NCI-H1048 (cell line): ENCODE data around the gene MYO7B.

Source experiments
- DNase-seq: peaks from one replicate; lab custom pipeline; 2025; lab: John Stamatoyannopoulos, UW

MYO7B gene

DNA sequence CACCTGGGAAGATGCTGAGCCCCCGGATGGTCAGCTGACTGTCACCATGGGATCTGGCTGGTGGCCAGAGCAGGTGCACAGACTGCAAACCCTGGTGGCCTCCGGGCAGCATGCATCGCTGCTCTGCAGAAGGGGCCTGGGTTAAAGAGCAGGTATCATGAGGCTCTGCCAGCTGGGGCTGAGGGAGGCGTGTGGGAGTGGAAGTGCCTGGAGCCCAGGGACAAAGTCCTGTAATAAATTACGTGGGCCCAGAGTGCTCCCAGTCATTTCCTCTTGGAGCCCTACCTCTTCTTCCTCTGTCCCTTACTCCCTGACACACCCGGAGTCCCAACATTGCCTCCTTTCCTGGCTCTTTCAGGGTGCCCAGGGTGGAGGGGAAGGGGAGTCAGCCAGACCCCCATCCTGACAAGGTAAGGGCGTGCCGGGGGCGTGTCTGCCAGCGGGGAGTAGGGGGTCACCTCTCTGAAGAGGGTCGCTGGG, at the start of gene MYO7B:
MYO7B (plus strand) TSS at position 262 of the 480 bp plus-strand sequence. CDS start 24,040 bp downstream, outside the sequence.
- no peak for DNase-seq

DNA sequence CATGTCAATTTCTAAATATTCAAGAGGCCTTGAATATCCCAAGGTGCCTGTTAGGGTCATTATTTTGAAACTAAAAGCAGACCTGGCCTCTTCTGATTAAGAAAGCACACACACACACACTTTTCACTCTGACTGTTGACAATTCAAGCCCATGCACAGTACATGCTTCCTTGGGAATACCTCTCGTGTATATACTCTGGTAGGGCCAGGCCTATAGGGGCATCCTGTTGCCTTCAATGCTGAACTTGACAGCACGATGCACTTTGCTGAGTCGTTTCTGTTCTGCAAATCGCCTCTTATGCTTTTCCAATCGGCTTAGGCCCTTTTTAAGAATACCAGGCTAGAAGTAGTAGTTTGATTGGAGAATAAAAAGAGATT, 49.8 kb upstream of the MYO7B start:
- DNase-seq: no peak

DNA sequence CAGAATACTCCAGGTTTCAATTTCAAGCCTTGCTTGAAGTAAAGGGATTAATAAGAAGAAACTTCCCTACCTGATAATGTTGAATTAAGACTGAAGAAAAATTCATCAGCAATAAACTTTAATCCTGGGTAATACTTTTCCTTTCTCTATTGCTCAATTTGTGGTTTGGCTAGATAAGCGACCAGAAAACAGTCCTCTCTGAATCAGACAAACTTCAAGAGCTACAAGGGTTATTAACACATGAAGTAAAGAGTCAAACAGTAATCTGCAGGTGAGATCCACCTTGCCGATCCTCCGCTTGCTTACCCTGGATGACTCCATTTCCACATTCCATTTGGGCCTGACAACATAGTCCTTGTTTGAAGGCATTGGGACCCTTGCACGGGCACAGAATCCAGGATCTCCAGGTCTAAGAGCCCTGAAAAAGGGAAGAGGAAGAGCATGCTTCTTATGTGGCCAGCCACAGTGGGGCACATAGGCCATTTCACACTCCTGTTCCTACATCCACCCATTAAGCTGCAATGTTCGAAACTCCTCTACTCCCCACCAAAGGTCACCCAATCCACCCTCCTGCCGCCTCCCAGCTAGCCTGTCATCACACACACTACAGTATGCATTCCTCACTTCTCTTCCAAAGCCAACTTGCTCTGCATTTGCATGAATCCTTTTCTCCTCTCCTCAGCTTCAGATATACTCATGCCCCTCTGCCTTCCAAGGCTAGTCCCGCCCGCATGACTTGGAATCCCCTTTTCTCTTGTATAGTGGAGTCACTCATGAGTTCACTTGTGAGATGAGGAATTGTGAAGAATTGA, 49.0 kb upstream of the MYO7B start:
- DNase-seq: no peak

DNA sequence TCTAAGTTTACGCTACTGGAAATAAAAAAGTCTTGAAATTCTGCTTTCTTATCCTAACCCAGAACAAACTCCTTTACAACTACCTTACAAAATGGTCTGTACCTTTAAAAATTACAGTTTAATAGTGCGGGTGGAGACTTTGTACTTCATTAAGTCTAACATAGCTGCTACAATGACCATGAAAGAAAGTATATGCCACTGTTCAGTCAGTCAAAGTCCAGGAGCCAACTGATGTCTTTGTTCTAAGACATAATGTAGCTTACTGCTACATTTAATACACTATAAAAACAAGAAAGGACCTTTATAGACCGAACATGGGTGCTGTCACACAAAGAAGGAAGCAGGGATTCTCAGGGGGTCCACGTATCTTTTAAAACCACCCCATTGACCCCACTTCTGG, 45.2 kb upstream of the MYO7B start:
- no peak for DNase-seq

DNA sequence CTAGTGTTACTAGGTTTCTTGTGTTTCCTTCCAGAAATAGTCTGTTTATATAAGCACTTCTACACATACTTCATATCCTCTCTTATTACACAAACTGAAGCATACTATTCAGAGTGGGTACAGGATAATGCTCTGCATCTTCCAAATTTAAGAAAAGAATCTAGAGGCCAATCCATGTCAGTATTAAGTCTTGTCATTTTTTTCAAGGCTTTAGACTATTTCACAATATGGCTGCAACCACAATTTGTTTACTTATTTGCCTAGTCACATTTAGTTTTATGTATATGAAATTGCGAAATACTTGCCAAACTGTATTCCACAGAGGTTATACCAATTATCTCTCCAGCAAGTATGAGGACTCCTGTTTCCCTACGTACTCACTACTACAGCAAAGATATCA, 37.1 kb upstream of the MYO7B start:
- no peak for DNase-seq

DNA sequence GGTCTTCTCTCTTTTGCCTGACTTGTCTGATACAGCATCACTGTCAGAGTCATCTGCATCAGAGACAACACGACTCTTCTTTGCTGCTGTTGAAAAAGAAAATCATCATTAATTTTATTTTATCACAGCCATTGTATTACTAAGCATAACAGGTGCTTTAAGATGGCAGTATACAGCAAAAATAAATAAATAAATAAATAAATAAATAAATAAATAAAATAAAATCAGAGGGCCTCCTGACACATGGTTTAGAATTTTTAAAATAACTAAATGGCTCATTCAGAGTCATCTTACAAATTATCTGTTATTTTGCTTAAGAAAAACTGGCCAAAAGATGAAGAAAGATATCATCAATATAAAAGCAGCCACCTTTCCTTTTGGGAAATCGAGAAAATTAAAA, 32.0 kb upstream of the MYO7B start:
- DNase-seq: no peak

DNA sequence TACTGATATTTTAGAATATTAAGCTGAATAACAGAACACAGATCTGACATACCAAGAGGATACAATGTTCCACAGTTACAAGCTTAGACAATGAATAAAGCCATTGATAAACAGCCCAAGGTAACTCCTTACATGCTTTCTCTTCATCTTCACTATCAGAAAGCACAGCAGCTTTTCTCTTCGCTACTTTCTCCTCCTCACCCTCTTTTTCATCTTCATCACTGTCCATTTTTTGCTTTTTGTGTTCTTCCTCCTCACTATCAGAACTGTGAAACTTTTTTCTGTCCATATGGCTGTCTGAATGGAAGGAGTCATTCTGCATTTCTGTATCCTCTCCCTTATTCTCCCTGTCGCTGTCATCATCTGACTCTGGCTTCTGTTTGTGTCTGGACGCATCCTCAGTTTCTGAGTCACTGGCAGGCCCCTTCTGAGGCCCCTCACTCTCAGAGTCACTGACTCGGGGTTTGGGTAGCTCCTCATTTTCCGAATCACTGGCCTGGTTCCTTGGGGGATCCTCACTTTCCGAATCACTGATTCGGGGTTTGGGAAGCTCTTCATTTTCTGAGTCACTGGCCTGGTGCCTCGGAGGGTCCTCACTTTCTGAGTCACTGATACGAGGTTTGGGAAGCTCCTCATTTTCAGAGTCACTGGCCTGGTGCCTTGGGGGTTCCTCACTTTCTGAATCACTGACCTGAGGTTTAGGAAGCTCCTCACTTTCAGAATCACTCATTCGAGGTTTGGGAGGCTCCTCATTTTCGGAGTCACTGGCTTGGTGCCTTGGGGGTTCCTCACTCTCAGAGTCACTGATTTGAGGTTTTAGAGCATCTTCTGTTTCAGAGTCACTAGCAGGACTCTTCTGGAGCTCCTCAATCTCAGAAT, 30.7 kb upstream of the MYO7B start:
- DNase-seq: no peak

DNA sequence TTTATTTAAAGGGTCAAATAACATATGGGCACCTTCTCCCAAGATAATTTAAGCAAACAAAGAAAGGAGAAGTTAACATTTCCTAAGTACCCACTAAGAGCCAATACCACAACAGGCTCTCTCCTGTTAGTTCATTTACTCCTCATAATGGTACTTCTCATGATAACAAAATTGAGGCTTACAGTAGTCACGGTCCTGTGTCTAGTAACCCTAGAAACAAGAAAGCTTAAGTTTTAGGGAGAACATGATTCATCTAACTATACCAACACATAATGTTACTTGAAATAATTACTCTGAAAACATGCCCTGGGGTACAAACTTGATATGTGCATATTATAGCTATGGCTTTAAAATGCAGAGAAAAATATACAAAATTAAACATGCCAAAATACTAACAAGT, 29.0 kb upstream of the MYO7B start:
- no peak for DNase-seq

DNA sequence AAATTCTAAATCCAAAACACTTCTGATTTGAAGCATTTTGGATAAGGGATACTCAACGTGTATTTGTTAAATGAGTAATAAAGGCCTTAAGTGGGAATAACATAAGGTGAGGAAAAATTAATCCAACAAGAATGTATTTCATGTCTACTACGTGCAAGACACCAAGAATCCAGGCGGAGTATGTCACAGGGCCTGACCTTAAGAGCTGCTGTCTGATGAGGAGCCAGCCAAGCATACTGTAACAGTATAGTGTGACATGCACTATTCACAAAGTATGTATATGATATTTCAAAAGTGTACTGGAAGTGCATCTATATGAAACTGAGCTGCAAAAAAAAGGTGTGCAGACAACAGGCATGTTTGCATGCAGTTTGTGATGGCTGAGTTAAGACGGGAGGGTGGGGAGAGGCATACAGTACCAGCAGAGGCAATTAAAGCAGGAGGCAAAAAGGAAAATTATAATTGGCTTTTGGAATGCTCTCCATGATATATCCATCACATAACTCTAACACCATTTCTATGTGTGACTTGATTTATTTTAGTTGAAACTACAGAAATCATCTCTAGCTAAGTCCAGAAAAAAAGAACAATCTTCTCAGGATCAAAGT, 27.4 kb upstream of the MYO7B start:
- DNase-seq: no peak

DNA sequence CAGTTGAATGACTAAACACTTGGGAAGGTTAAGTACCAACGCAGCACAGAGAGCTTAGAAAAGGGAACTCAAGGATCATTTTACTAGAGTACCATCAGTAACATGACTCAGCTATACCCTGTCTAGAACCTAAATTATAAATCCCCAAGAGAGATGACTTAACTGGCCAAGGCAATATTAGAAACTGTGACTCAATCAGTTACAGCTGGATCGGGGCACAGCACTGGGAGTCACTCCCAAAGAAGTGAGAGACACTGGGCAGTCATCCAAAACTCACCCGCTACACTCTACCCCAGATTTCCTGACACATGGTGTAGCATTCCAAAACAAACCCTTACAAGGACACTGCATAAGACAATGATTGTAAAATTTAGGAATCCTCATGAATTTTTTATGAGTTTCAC, 26.9 kb upstream of the MYO7B start:
- DNase-seq: no peak

DNA sequence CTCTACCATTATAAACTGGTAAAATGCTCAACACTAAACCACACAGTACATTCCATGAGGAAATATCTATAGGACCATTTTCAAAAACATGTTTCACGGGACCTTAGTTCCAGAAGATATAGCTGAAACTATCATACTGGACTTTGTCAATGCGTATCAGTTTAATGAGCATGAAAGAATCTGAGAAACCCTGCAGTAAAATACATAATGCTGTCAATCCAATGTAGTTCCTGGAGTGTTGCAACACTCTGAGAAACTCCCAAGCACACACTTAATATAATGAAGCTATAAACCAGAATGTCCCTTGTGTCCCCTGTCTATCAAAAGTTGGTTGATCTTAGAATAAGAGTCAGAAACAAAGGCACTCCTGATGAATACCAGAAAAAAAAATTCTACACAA, 25.4 kb upstream of the MYO7B start:
- no peak for DNase-seq

DNA sequence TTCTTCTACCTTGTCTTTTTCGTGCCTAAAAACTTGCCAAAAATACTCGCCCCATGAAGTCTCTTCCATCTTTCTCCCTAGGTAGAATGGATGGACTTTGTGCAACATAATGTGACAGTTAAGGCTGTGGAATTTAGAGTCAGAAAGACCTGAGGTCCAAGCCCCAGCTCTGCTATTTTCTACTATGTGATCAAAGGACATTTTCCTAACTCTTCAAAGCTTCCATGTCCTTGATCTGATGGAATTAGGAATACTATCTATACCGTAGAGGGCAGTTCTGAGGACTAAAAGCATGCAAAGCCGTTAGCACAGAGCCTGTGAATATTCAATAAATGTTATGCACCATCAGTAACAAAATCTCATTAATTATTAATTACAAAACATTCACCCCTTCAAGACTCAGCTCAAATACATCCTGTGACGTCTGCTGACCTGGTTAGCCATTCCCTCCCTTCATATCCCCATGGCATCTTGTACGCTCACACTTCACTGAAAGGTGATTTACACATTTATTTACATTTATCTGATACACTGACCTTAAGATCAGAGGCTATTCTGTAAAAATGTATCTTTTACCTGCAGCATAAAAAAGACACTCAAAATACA, 24.3 kb upstream of the MYO7B start:
- no peak for DNase-seq

DNA sequence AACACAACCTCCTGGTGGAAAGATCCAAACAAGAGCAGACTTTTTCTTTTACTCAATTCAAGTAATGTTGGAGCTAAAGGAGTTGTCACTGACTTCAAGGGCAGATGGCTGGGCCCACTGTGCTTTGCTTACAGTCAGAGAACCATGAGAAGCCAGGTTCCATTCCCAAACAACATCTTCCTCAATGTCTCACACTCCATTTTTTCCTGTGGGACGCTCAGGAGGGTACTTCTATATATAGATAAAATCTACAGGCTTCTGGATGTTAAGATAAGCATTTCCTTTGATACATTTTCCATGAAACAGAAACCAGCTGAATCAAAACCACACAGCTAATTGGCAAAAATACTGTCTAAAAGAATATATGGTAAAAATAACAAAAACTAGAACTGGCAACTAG, 23.6 kb upstream of the MYO7B start:
- no peak for DNase-seq

DNA sequence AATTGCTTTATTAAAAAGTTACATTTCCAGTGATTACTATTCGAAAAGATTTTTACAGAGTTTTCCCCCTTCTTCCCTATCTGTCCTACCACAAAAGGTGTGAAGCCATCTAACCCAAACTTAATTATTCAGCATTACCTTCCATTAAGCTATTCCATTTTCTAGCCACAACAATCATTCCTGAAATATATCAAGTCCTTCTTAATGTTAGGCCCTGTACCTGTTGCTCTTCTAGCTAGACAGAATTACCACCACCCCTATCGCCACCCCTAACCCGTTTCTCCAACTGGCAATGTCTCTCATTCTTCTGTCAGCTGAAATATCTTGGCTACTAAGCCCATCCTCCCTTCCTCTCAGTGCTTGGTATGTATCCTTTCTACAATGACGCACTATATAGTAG, 23.1 kb upstream of the MYO7B start:
- DNase-seq: no peak

DNA sequence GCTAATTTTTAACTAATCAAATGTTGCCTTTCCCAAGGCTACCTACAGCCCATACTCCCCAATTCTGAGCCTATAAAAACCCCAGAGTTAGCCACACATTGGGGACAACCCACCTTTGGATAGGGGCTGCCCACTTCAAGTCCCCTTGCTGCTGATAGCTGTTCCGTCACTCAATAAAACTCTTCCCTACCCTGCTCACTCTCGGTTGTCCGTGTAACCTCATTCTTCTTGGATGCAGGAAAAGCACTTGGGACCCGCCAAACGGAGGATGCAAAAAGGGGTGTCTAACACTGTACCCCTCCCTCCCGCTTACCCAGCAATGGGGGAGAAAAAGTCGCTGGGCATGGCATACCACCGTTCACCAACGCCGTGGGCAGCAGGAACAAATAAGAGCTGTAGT, 21.4 kb upstream of the MYO7B start:
- DNase-seq: no peak

DNA sequence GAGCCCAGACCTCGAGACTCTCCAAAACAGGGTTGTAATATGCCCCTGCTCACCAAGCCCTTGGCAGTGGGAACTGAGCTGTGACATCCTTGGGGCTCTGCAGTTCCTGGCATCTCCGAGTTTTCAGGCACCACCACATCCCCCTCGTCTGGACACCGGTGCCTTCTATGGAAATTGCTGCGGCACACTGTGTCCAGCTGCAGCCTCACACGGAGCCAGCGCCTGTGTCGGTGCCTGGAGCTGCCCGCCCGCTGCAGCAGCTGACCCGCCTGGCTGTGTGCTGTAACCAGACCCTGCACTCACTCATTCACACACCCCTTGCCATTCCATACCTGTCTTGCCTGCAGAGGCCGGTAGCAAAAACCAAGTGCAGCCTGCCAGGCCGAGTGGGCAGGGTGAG, 21.0 kb upstream of the MYO7B start:
- no peak for DNase-seq

DNA sequence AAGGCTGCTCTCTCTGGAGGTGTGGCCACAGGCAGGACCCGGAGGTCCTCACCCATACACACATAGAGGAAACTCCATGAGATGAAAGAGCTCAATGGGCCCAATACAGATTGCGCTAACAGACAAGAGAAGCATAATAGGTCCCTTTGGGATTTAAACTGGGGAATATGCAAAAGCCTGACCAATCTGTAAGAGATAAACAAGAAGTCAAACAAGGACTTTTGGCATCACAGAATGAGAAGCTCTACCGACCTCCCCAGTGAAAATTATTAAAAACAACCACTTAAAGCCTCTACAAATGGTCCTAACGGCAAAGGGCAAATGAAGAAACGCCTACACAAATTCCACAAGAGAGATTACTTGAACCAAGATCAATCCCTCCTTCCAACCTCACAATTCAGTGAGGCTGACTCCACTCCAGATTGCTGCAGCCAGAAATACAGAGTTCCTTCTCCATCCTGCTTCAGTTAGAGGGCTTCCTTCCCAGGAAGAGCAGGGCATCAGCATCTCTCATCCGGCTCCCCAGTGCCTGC, 20.0 kb upstream of the MYO7B start:
- no peak for DNase-seq

DNA sequence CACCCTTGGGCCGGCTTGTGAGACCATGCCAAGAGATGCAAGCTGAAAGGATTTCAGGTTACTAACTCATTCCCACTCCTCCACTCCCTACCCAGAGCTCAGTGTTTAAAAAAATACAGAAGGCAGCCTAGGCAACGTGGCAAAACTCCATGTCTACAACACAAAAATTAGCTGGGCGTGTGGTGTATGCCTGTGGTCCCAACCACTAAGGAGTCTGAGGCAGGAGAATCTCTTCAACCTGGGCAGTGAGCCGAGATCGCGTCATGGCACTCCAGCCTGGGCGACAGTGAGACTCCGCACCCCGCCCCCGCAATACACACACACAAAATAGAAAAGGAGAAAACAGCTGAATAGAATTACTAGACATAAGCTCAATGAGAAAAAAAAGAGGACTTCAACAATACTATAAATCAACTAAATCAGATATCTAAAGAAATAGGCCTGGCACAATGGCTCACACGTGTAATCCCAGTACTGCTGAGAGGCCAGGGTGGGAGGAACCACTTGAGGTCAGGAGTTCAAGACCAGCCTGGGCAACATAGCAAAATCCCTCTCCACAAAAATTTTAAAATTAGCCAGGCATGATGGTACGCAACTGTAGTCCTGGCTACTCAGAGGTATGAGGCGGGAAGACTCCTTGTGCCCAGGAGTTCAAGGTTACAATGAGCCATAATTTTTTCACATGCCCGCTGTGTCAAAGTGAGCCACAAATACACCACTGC, 19.3 kb upstream of the MYO7B start:
- no peak for DNase-seq

DNA sequence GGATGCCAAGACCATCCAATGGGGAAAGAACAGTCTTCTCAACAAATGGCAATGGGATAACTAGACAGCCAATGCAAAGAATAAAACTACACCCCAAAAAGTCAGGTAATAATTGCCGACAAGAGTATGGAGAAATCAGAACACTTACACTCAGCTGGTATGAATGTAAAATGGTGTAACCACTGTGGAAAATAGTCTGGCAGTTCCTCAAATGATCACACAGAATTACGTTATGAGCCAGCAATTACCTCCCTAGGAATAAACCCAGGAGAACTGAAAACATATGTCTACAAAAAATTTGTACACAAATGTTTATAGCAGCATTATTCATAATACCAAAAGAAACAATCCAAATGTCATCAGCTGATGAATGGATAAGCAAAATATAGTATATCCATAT, 18.0 kb upstream of the MYO7B start:
- DNase-seq: no peak

DNA sequence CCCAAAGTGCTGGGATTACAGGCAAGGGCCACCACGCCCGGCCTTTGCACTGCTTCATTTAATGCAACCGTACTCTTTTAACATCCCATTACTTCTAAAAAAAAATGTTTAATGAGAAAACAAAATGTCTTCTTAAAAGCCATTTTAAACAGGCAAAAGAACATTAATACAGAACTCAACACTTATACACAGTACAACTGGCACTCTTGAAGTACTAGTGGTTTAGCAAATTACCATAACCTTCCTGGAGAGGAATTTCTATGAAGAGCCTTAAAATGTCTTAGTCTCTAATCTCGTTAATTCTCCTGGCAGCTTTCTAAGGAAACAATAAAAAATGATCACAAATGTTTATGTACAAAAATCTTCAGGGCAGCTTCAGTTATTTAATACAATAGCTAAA, 15.1 kb upstream of the MYO7B start:
- no peak for DNase-seq

DNA sequence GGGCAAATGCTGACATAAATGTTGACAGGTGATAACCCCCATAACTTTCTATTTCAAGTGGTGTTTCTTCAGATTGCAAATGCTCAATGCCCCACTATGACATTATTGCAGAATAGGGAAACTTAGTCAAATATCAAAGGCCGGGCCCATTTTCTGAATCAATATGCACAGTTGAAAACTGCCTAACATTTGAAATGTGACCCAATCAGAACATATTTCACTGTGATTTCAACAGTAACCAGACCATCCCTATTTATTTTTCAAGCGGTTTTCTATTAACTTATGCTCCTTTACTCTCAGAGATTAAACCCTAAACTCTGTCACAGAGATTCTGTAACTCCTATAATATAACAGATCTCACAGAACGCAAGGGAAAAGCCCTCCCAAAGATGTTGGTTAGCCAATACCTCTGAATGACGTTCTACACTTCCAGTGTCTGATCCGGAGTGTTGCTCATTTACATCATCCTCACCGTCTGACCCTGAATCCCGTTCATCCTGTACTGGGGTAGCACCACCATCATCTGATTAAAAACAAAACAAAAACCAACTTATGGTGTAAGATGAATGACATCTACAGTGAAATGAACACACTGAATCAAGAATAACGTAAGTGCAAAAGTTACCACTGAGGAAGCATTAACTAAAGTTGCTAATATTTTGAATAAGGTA, 12.1 kb upstream of the MYO7B start:
- no peak for DNase-seq
